ENCODE results near the gene EIF6. TPM values are rescaled to one million over a fixed set of nuclear protein-coding genes. Genes with fewer than 3 reads are reported as not detected.
A peak's percentile ranks its signal among the peaks of the same experiment; 100 is the strongest.

Gene EIF6
- total RNA-seq, 1 donor from 2014 or later: 85.2 TPM

GRCh38 chr20:35307666-35308653 lies 23.4 kb upstream of the EIF6 start:
- H3K4me3 Mint-ChIP-seq (ENCODE audit: unreplicated experiment): no peak overlapping the region
- H3K4me1 Mint-ChIP-seq (ENCODE audit: low read depth, unreplicated experiment): peaks cover 3% of the 10 kb centered on the region
- H3K27me3 Mint-ChIP-seq (ENCODE audit: unreplicated experiment): peaks cover 2% of the 10 kb centered on the region
- H3K36me3 Mint-ChIP-seq (ENCODE audit: unreplicated experiment): no peaks in the 10 kb centered on the region
- H3K27ac Mint-ChIP-seq (ENCODE audit: unreplicated experiment): peak overlapping the region; percentile 38
- no peak for DNase-seq
- no peak for TF ChIP-seq CTCF (IDR thresholded peaks at IDR 0.05; ENCODE audit: partially characterized antibody, unreplicated experiment)
- peaks cover 2% of the 10 kb centered on the region for H3K9me3 Mint-ChIP-seq (ENCODE audit: unreplicated experiment)

GRCh38 chr20:35306931-35307517 lies 22.5 kb upstream of the EIF6 start:
- Mint-ChIP-seq H3K9me3 (ENCODE audit: unreplicated experiment) (peaks cover 2% of the 10 kb centered on the region), H3K27me3 (ENCODE audit: unreplicated experiment) (peaks cover 2% of the 10 kb centered on the region), H3K4me3 (ENCODE audit: unreplicated experiment) (no peak overlapping the region), H3K27ac (ENCODE audit: unreplicated experiment) (no peak overlapping the region), H3K4me1 (ENCODE audit: low read depth, unreplicated experiment) (peaks cover 3% of the 10 kb centered on the region), H3K36me3 (ENCODE audit: unreplicated experiment) (no peaks in the 10 kb centered on the region)
- TF ChIP-seq CTCF (IDR thresholded peaks at IDR 0.05; ENCODE audit: partially characterized antibody, unreplicated experiment): peak; percentile 65
- peak; percentile 76 for DNase-seq

GRCh38 chr20:35305682-35306556 lies 21.3 kb upstream of the EIF6 start:
- H3K27ac Mint-ChIP-seq (ENCODE audit: unreplicated experiment): no peak overlapping the region
- DNase-seq: no peak
- peaks cover 2% of the 10 kb centered on the region for H3K27me3 Mint-ChIP-seq (ENCODE audit: unreplicated experiment)
- H3K4me3 Mint-ChIP-seq (ENCODE audit: unreplicated experiment): no peak overlapping the region
- TF ChIP-seq CTCF (IDR thresholded peaks at IDR 0.05; ENCODE audit: partially characterized antibody, unreplicated experiment): no peak
- peaks cover 3% of the 10 kb centered on the region for H3K4me1 Mint-ChIP-seq (ENCODE audit: low read depth, unreplicated experiment)
- H3K9me3 Mint-ChIP-seq (ENCODE audit: unreplicated experiment): no peaks in the 10 kb centered on the region
- no peaks in the 10 kb centered on the region for H3K36me3 Mint-ChIP-seq (ENCODE audit: unreplicated experiment)

- Mint-ChIP-seq H3K27me3 (ENCODE audit: unreplicated experiment) (peaks cover 2% of the 10 kb centered on the region), H3K4me1 (ENCODE audit: low read depth, unreplicated experiment) (peaks cover 6% of the 10 kb centered on the region), H3K36me3 (ENCODE audit: unreplicated experiment) (no peaks in the 10 kb centered on the region), H3K4me3 (ENCODE audit: unreplicated experiment) (no peak overlapping the region), H3K9me3 (ENCODE audit: unreplicated experiment) (no peaks in the 10 kb centered on the region), H3K27ac (ENCODE audit: unreplicated experiment) (no peak overlapping the region)
- no peak for TF ChIP-seq CTCF (IDR thresholded peaks at IDR 0.05; ENCODE audit: partially characterized antibody, unreplicated experiment)
- DNase-seq: no peak
Measured at GRCh38 chr20:35304956-35305355, 20.4 kb upstream of the EIF6 start.
